Measurements from ENCODE around the gene PPP2R2D.

PPP2R2D gene

GRCh38 chr10:131874991-131875451 lies 25.8 kb upstream of the PPP2R2D start:
- H3K79me2 ChIP-seq (ENCODE audit: insufficient read depth, low read depth), result no peaks in the 10 kb centered on the region
- no peak overlapping the region for H2AFZ ChIP-seq (ENCODE audit: low read depth)
- peaks cover 59% of the 10 kb centered on the region for H3K27me3 ChIP-seq (ENCODE audit: insufficient read depth, low read depth)
- no peak overlapping the region for H3K4me2 ChIP-seq
- no peak overlapping the region for H3K27ac ChIP-seq
- H3K36me3 ChIP-seq (ENCODE audit: insufficient read depth), result no peaks in the 10 kb centered on the region
- no peaks in the 10 kb centered on the region for H3K4me1 ChIP-seq (ENCODE audit: low read depth, poor library complexity, severe bottlenecking)
- peak; percentile 59 for TF ChIP-seq CTCF (conservative IDR thresholded peaks at IDR 0.05; ENCODE audit: low read depth, low read length)
- no peaks in the 10 kb centered on the region for H4K20me1 ChIP-seq (ENCODE audit: insufficient read depth)
- H3K4me3 ChIP-seq (IDR thresholded peaks at IDR 0.05; ENCODE audit: insufficient read depth, low read depth, low read length), result no peak overlapping the region
- no peak overlapping the region for H3K9ac ChIP-seq

GRCh38 chr10:131875501-131875900 lies 25.3 kb upstream of the PPP2R2D start:
- H3K79me2 ChIP-seq (ENCODE audit: insufficient read depth, low read depth), result no peaks in the 10 kb centered on the region
- H3K27me3 ChIP-seq (ENCODE audit: insufficient read depth, low read depth), result peaks cover 59% of the 10 kb centered on the region
- H2AFZ ChIP-seq (ENCODE audit: low read depth), result no peak overlapping the region
- no peak for TF ChIP-seq CTCF (conservative IDR thresholded peaks at IDR 0.05; ENCODE audit: low read depth, low read length)
- no peak overlapping the region for H3K4me3 ChIP-seq (IDR thresholded peaks at IDR 0.05; ENCODE audit: insufficient read depth, low read depth, low read length)
- no peaks in the 10 kb centered on the region for H3K4me1 ChIP-seq (ENCODE audit: low read depth, poor library complexity, severe bottlenecking)
- no peak overlapping the region for H3K4me2 ChIP-seq
- no peaks in the 10 kb centered on the region for H4K20me1 ChIP-seq (ENCODE audit: insufficient read depth)
- H3K27ac ChIP-seq, result no peak overlapping the region
- no peak overlapping the region for H3K9ac ChIP-seq
- H3K36me3 ChIP-seq (ENCODE audit: insufficient read depth), result no peaks in the 10 kb centered on the region

- no peak overlapping the region for H3K9ac ChIP-seq
- no peaks in the 10 kb centered on the region for H3K4me1 ChIP-seq (ENCODE audit: low read depth, poor library complexity, severe bottlenecking)
- H3K27me3 ChIP-seq (ENCODE audit: insufficient read depth, low read depth), result peaks cover 55% of the 10 kb centered on the region
- H3K79me2 ChIP-seq (ENCODE audit: insufficient read depth, low read depth), result no peaks in the 10 kb centered on the region
- H3K4me2 ChIP-seq, result no peak overlapping the region
- H3K27ac ChIP-seq, result no peak overlapping the region
- H3K4me3 ChIP-seq (IDR thresholded peaks at IDR 0.05; ENCODE audit: insufficient read depth, low read depth, low read length), result no peak overlapping the region
- no peak for TF ChIP-seq CTCF (conservative IDR thresholded peaks at IDR 0.05; ENCODE audit: low read depth, low read length)
- H3K36me3 ChIP-seq (ENCODE audit: insufficient read depth), result no peaks in the 10 kb centered on the region
- H4K20me1 ChIP-seq (ENCODE audit: insufficient read depth), result no peaks in the 10 kb centered on the region
- H2AFZ ChIP-seq (ENCODE audit: low read depth), result no peak overlapping the region
Observed at GRCh38 chr10:131876017-131876416, 24.8 kb upstream of the PPP2R2D start.

- no peak overlapping the region for H3K27ac ChIP-seq
- no peak overlapping the region for H3K4me3 ChIP-seq (IDR thresholded peaks at IDR 0.05; ENCODE audit: insufficient read depth, low read depth, low read length)
- H3K4me1 ChIP-seq (ENCODE audit: low read depth, poor library complexity, severe bottlenecking), result no peaks in the 10 kb centered on the region
- peaks cover 51% of the 10 kb centered on the region for H3K27me3 ChIP-seq (ENCODE audit: insufficient read depth, low read depth)
- no peak overlapping the region for H3K4me2 ChIP-seq
- no peaks in the 10 kb centered on the region for H3K36me3 ChIP-seq (ENCODE audit: insufficient read depth)
- no peak overlapping the region for H3K9ac ChIP-seq
- no peak for TF ChIP-seq CTCF (conservative IDR thresholded peaks at IDR 0.05; ENCODE audit: low read depth, low read length)
- no peaks in the 10 kb centered on the region for H3K79me2 ChIP-seq (ENCODE audit: insufficient read depth, low read depth)
- H4K20me1 ChIP-seq (ENCODE audit: insufficient read depth), result no peaks in the 10 kb centered on the region
- no peak overlapping the region for H2AFZ ChIP-seq (ENCODE audit: low read depth)
Observed at GRCh38 chr10:131876508-131876907, 24.3 kb upstream of the PPP2R2D start.
